WTC11 (cell line): ENCODE results near the gene TMEM18.

Experiments used
- ATF3 ChIP-seq: sonication (generic); formaldehyde crosslinking; conservative IDR thresholded peaks from 2 replicates; pipeline ENCODE4 v1.8.1; 2022; ENCODE audit warnings: mild to moderate bottlenecking, missing genetic modification reagents
- CTCF ChIP-seq: fragments of 200-600 bp; IDR thresholded peaks from 2 replicates; pipeline ENCODE4 v1.8.0; 2022; ENCODE audit warnings: antibody characterized with exemption
- E2F1 ChIP-seq: sonication (generic); formaldehyde crosslinking; IDR thresholded peaks from 2 replicates; pipeline ENCODE4 v1.8.0; 2022; ENCODE audit warnings: mild to moderate bottlenecking, missing genetic modification reagents
- FOXK1 ChIP-seq: sonication (generic); formaldehyde crosslinking; IDR thresholded peaks from 2 replicates; pipeline ENCODE4 v1.8.0; 2022; ENCODE audit warnings: mild to moderate bottlenecking, moderate library complexity, missing genetic modification reagents
- FOXP4 ChIP-seq: sonication (generic); formaldehyde crosslinking; IDR thresholded peaks from 2 replicates; pipeline ENCODE4 v1.8.0; 2022; ENCODE audit warnings: mild to moderate bottlenecking, missing genetic modification reagents
- GRHL2 ChIP-seq: fragments of 250-450 bp; sonication (Bioruptor Pico); IDR thresholded peaks from 2 replicates; pipeline ENCODE4 v1.8.0; 2022; ENCODE audit warnings: mild to moderate bottlenecking, moderate library complexity; ENCODE audit not compliant: insufficient replicate concordance, severe bottlenecking
- MAX ChIP-seq: sonication (generic); formaldehyde crosslinking; IDR thresholded peaks from 2 replicates; pipeline ENCODE4 v1.8.0; 2022; ENCODE audit warnings: mild to moderate bottlenecking, missing genetic modification reagents
- SOX15 ChIP-seq: fragments of 250-450 bp; sonication (Bioruptor Pico); IDR thresholded peaks from 2 replicates; pipeline ENCODE4 v1.9.0; 2021; ENCODE audit warnings: mild to moderate bottlenecking
- USF2 ChIP-seq: sonication (generic); formaldehyde crosslinking; IDR thresholded peaks from 2 replicates; pipeline ENCODE4 v1.8.1; 2023; ENCODE audit warnings: mild to moderate bottlenecking, missing genetic modification reagents, moderate library complexity
- ZBTB43 ChIP-seq: sonication (generic); formaldehyde crosslinking; IDR thresholded peaks from 2 replicates; pipeline ENCODE4 v1.8.1; 2023; ENCODE audit warnings: mild to moderate bottlenecking, missing genetic modification reagents

- TF ChIP-seq E2F1 (CRISPR knock-in tag) = no peak
- TF ChIP-seq CTCF = no peak
- no peak for TF ChIP-seq MAX (CRISPR knock-in tag)
- TF ChIP-seq FOXK1 = no peak
- no peak for TF ChIP-seq GRHL2 (CRISPR knock-in tag)
- no peak for TF ChIP-seq SOX15 (CRISPR knock-in tag)
- TF ChIP-seq FOXP4 (CRISPR knock-in tag) = no peak
- TF ChIP-seq ZBTB43 (CRISPR knock-in tag) = no peak
- TF ChIP-seq USF2 (CRISPR knock-in tag) = no peak
- no peak for TF ChIP-seq ATF3 (CRISPR knock-in tag)
Measured at GRCh38 chr2:639703-640102, 37.5 kb downstream of the TMEM18 start.
